GM10266 (cell line): ENCODE data around the gene SLC26A1.

Experiments used
- DNase-seq: peaks from one replicate; pipeline ENCODE4 v3.0.0; 2012; ENCODE audit errors: extremely low spot score
- CTCF ChIP-seq: IDR thresholded peaks from 2 replicates; pipeline ENCODE4 v1.5.1; 2012; ENCODE audit warnings: mild to moderate bottlenecking, low read depth; ENCODE audit not compliant: control insufficient read depth, insufficient read depth; ENCODE audit errors: missing control alignments

SLC26A1 gene

GRCh38 chr4:988726-989721, 4.2 kb downstream of the SLC26A1 start:
- TF ChIP-seq CTCF: no peak
- no peak for DNase-seq

GRCh38 chr4:987624-988513, 5.3 kb downstream of the SLC26A1 start:
- no peak for TF ChIP-seq CTCF
- DNase-seq: no peak

GRCh38 chr4:986879-987623, 6.2 kb downstream of the SLC26A1 start, which contains the start of gene IDUA:
IDUA (plus strand) TSS chr4:987044; CDS start chr4:987085, 41 bp downstream.
- DNase-seq: peak; percentile 95
- TF ChIP-seq CTCF: peak; percentile 64

- DNase-seq: no peak
- no peak for TF ChIP-seq CTCF
Observed at GRCh38 chr4:986428-986878, 6.8 kb downstream of the SLC26A1 start.

GRCh38 chr4:985123-985830, 7.9 kb downstream of the SLC26A1 start:
- peak; percentile 89 for DNase-seq
- peak; percentile 10 for TF ChIP-seq CTCF
